GM21423 (cell line): ENCODE measurements around the gene RAB11FIP3.

Experiments used
- ATAC-seq: cut with Tn5 transposase; IDR thresholded peaks from one replicate; pipeline ENCODE4 v1.9.1; 2021; ENCODE audit warnings: mild to moderate bottlenecking, moderate library complexity; ENCODE audit not compliant: unreplicated experiment

Gene RAB11FIP3

GRCh38 chr16:513950-514349, 88.5 kb downstream of the RAB11FIP3 start:
- no peak for ATAC-seq

GRCh38 chr16:515175-515938, 89.9 kb downstream of the RAB11FIP3 start:
- no peak for ATAC-seq

GRCh38 chr16:515939-516226, 90.4 kb downstream of the RAB11FIP3 start:
- no peak for ATAC-seq

- no peak for ATAC-seq
Observed at GRCh38 chr16:516301-516700, 90.9 kb downstream of the RAB11FIP3 start.

- ATAC-seq = no peak
Observed at GRCh38 chr16:518858-519257, 93.4 kb downstream of the RAB11FIP3 start.

- no peak for ATAC-seq
Observed at GRCh38 chr16:519425-519824, 94.0 kb downstream of the RAB11FIP3 start.

GRCh38 chr16:519841-520687, 94.6 kb downstream of the RAB11FIP3 start:
- no peak for ATAC-seq

GRCh38 chr16:520847-521246, 95.4 kb downstream of the RAB11FIP3 start:
- no peak for ATAC-seq

- no peak for ATAC-seq
Observed at GRCh38 chr16:521381-522210, 96.1 kb downstream of the RAB11FIP3 start.

GRCh38 chr16:522320-523096, 97.1 kb downstream of the RAB11FIP3 start:
- no peak for ATAC-seq

GRCh38 chr16:523097-523741, 97.8 kb downstream of the RAB11FIP3 start:
- no peak for ATAC-seq

GRCh38 chr16:524274-525040, 99.0 kb downstream of the RAB11FIP3 start:
- no peak for ATAC-seq

GRCh38 chr16:525123-525519, 99.7 kb downstream of the RAB11FIP3 start:
- no peak for ATAC-seq

GRCh38 chr16:525520-526180, 100.2 kb downstream of the RAB11FIP3 start:
- no peak for ATAC-seq

- no peak for ATAC-seq
Observed at GRCh38 chr16:526181-527014, 100.9 kb downstream of the RAB11FIP3 start.

- peak; percentile 71 for ATAC-seq
Observed at GRCh38 chr16:527015-527903, 101.8 kb downstream of the RAB11FIP3 start, which contains the start of gene CAPN15. CAPN15 (plus strand) TSS chr16:527712; CDS start chr16:546839, 19,127 bp downstream.
